C4-2B (cell line): ENCODE results near the gene SLC16A1.

Experiments
- CTCF ChIP-seq: fragments of 450-650 bp; conservative IDR thresholded peaks from 2 replicates; pipeline ENCODE4 v1.5.1; 2017; ENCODE audit warnings: mild to moderate bottlenecking
- ZFX ChIP-seq: fragments of 450-650 bp; IDR thresholded peaks from 2 replicates; pipeline ENCODE4 v1.6.1; 2017

- TF ChIP-seq CTCF (no peak), ZFX (no peak)
Observed at GRCh38 chr1:112889052-112889768, 66.8 kb downstream of the SLC16A1 start.
